ENCODE data around the gene ACKR4.
"Not testable (repeated sequence)": the region's sequence is repeated elsewhere in the genome, so short reads cannot be mapped to it uniquely, and the experiment has no call there.

ACKR4 gene

GRCh38 chr3:132596816-132597433 lies at the start of gene ACKR4:
Gene ACKR4 (plus strand): TSS chr3:132597270. CDS start chr3:132600398, 3,128 bp downstream.
- no peak for DNase-seq

DNA sequence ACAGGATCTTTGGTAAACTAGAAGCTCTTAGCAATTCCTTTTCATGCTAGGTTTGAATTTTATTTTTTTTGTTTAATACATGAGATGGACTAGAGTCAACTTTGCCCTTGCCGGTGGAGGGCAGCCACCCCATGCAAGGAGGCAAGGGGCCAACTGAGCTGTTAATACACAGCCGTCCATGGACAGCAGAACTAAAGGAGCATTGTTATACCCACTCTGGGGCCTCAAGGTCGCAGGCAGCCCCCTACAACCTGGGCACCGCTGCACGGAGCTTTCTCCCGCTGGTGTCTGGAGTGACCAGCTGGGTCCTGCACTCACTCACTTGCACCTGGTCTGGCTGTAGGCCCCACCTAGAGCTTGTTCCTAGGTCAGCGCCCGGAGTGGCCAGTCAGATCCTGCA lies 47.9 kb upstream of the ACKR4 start:
- no peak for DNase-seq

DNA sequence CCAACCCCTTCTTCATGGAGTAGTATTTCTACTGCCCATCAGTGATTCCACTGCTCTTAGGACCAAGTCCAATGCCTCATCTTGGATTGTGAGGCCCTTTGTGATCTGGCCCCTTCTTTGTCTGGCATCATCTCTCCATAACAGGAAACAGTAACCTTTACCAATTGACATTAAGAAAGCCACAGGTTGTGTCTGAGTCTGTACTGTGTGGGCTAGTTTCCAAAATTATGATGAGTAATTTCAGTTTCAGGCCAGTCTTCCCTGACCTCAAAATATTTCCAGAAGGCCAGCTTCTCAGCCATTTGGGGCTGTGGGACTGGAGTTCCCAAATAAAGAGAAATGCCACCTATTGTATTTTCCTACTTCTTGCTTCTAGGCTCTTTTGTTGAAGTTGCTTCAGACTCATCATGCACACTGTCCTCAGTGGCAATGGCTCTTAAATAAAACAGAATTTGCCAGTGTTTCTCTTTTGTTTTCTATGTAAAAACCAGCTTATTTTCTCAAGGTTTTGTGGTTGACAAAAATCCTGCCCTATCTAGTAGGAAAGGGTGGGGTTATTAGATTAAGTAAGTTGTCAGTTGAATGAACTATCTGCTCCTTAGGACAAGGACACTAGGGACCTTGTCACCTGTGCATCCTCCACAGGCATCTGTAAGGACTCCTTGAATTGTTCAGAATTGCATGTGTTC lies 47.0 kb upstream of the ACKR4 start:
- DNase-seq, result no peak

DNA sequence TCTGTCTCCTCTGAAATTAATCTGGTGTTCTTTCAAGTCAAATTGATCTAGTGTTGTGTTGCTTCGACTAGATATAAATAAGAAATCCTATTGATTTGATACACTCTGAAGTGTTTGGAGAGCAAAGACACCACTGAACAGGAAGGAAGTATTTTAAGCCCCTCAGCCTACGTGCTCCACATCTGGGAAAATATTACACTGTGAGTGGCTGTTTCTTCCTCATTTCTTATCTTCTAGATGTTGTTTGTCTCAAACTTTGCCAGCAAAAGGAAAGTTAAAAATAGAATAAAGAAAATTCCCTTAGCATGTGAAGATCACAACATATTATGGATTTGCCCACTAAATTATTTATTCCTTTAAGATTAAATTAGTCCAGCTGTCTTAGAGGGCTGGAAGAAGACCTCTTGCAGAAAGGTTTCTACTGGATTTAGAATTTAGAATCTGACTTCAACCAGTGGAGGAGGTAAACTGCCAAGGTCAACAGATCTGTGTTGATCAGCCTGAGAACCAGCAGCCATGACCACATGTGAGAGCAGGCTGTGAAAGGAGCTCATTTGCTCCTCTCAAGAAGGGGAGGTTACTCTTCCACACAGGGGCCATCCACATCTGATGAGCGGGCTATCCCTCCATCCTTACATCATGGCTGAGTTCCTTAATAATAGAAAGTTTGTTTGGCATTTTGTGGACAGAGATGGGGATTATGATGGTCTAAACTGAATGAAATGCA lies 46.3 kb upstream of the ACKR4 start:
- no peak for DNase-seq

GRCh38 chr3:132553826-132554225 lies 43.2 kb upstream of the ACKR4 start:
- no peak for DNase-seq

- DNase-seq, result no peak
These were observed 42.6 kb upstream of the ACKR4 start for GRCh38 chr3:132554437-132554836.

DNA sequence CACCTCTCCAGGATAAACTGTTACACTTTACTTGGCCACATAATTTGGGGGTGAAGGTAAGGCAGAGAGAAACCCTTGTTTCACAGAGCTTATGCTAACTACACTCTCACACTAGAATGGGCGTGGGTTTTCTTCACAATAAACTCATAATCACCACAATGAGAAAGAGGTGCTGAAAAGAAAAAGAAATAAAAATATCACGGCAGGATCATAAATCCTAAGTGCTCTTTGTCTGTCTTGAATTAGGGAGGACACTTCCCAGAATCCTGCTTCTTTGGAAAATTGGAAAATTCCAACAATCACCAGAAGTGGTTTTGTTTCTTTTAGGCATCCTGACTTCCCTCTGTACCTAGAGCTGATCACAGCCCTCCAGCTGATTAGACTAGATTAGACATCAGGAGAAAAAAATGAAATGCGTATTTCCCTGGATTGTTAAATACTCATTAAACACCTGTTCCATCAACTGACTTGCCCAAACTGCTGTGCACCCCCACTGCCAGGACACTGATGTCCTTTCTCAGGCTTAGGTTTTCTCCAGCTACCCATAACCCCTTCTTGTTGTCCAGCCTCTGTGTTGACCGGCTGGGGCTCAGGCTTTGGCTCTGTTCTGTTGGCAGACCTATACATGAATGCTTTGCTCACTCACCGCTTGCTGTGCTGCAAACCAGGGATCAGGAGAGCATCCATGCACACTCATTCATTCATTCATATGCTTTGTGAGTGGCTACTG lies 41.6 kb upstream of the ACKR4 start:
- no peak for DNase-seq

DNA sequence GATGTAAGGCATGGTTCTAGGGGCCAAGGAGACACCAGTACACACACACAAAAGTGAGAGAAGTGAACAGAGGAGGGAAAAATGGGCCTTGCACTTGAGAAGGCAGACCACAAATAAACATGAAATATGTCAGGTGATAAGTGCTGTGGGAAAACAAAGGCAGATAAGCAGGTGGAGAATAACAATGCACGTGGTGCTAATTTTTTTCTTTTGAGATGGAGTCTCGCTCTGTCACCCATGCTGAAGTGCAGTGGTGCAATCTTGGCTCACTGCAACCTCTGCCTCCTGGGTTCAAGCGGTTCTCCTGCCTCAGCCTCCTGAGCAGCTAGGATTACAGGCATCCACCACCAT lies 41.1 kb upstream of the ACKR4 start:
- DNase-seq, result not testable (repeated sequence)

DNA sequence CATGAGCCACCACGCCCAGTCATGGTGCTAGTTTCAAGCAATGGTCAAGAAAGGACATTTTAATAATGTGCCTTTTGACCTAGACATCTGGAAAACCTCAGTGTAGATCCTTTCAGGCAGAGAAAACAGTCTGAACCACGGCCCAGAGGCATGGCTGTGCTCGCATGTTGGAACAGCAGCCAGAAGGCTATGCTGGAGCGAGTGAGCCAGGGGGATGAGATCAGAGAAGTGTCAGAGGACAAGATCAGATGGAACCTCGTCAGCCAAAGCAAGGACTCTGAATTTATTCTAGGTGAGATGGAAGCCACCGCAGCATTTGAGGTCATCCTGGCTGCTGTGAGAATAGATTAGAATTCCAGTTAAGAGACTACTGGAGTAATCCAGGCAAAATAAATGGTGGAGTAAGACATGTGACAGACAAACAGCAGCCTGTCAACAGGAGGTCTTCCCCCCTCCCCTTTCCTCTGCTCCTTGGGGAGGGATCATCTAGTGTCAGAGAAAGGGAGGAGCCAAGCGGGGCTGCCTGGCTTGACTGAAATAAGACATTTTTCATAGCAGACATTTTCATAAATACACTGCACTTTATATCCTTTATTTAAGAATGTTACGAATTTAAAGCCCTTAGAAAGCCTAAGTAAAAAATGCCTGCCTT lies 40.4 kb upstream of the ACKR4 start:
- DNase-seq, result no peak

DNA sequence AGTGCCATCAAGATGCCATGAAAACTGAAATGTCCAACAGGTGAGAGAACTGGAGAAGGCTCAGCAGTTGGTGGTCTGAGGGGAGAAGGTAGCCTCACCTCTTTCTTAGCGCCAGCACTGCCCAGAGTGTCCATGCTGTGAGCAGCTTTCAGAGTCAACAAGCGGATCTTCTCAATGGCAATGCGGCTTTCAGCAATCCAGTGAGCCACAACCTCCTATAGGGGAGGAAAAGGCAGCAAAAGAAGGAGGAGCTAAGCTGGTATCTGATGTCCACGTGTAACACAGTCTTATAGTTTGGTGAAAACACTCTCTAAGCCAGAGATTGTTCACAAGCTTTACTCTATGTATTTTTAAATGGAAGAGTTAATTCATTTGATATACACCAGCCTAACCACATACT lies 36.1 kb upstream of the ACKR4 start:
- DNase-seq, result no peak

DNA sequence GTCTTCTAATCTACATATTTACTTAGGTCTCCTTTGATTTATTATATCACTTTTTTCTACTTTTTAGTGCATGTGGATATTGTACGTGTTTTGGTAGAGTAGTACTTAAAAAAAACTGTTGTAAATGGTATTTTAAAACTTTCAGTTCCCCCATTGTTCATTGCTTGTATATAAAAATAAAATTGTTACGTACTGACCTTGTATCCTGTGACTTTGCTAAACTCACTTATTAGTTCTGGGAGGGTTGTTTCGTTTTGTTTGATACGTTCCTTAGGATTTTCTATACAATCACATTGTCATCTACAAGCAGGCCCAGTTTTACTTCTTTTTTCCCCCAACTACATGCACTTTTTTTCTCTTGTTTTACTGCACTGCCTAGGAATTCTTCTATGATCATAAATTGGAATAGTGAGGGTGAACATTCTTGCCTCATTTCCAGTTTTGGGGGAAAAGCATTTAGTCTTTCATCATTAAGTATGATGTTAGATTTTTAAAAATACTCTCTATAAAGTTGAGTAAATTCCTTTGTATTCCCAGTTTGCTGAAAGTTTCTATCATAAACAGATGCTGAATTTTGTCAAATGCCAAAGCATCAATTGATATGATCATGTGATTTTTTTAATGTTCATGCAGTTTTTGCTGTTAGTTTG lies 33.5 kb upstream of the ACKR4 start:
- no peak for DNase-seq

- DNase-seq, result no peak
These were observed 33.0 kb upstream of the ACKR4 start for GRCh38 chr3:132564070-132564465.

- no peak for DNase-seq
These were observed 28.6 kb upstream of the ACKR4 start for GRCh38 chr3:132568422-132568821.

GRCh38 chr3:132569153-132569552 lies 27.9 kb upstream of the ACKR4 start:
- DNase-seq, result no peak

GRCh38 chr3:132569580-132569979 lies 27.5 kb upstream of the ACKR4 start:
- no peak for DNase-seq

DNA sequence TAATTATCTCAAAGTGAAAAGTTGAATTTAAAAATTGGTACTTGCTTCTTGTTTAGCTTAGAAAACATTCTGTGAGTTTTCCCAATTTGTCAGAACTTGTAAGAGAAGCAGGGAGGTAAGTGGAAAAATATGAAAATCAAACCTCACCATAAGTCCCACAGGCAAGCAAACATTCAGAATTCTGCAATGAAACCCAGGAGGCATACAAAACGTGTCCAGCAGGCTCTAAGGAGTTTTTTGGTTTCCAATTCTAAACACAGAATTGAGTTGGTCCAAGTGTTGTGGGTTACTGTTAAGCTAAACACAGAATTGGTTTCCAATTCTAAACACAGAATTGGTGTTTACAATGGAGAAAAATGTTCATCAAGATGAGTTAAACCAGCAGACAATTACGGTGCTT lies 27.1 kb upstream of the ACKR4 start:
- no peak for DNase-seq

DNA sequence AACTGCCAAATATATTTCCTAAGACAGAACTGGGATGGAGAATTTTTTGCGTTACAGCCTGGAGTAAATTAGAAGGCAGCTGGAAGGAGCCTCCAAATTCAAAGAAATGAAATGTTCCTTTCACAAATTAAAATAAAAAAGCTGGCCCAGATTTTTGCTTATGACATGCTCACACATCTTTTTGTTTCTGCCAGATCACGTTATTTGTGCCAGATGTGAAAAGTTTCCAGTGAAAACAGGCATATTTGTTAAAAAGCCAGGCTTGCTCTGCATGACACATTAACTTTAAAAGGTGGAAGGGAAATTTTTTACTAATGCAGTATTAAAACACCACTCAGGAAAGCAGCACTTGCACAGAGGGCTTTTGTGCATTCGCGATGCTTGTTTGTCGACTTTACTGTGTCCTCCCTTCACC lies 23.3 kb upstream of the ACKR4 start:
- no peak for DNase-seq

- no peak for DNase-seq
These were observed 9.7 kb upstream of the ACKR4 start for GRCh38 chr3:132587401-132587800.

DNA sequence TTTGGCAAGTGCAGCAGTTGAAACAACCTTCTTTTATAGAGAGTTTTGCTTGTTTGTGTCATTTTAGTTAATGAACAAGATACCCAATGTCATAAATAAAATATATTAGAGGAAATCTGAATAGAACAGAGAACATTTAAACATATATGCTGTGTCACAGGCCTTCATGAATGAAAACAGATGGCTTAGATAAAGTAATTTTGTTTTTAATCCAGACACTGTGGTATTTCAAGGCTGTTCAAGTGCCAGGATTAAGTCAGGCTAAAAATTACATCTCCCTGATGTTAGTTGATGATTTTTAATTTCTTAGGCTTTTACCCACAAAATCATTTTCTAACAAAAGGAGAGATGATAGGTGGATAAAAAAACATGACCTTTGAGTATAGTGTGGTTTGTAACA lies 4.9 kb upstream of the ACKR4 start:
- DNase-seq, result no peak

DNA sequence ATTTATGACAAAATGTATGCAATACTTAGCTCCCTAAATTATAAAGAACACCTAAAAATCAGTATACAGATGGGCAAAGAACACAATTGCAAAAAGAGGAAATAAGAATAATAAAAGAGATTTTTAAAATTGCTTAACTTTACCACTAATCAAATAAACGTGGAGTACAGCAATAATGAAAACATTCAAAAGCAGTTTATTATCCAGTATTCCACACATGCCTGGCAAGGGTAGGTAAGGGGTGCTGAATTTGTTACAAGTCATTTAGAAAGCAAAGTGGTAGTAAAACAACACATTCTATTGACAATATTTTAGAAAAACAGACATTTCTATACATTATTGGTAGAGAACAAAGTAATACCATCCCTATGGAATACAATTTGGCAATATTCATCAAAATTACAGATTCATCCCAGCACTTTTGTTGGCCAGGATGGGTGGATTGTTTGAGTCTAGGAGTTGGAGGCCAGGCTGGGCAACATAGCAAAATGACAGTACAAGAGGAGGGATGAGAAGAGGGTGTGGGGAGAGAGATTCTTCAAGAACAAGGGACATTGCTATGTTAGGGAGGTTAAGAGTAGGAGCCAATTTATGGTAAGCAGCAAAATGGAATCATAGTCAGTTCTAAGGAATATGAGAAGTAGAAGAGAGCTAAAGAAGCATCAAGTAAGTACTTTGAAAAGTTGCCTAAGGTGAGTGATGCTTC lies 3.7 kb upstream of the ACKR4 start:
- DNase-seq, result no peak

GRCh38 chr3:132593947-132594323 lies 3.1 kb upstream of the ACKR4 start:
- no peak for DNase-seq

- DNase-seq, result no peak
These were observed 2.6 kb upstream of the ACKR4 start for GRCh38 chr3:132594498-132594897.

All from NCI-H526 treated with DMSO at 0.1 percent for 48 hours (cell line).